Fibroblast of lung (primary cell): ENCODE data around the gene SLC2A14. TPM values are rescaled to one million over a fixed set of nuclear protein-coding genes. Genes with fewer than 3 reads are reported as not detected.
"Not testable (repeated sequence)": the region's sequence is repeated elsewhere in the genome, so short reads cannot be mapped to it uniquely, and the experiment has no call there.

Source experiments
- DNase-seq, 2 donors: peaks; one replicate each; pipeline versions ENCODE4 v3.0.0 to v3.0.0-alpha.2; 2010; ENCODE audit warnings: low read depth in 2 of 2
- H2AFZ ChIP-seq: 2 replicates; pipeline ENCODE4 v1.5.1; 2012; ENCODE audit warnings: low read length, control low read depth, inconsistent platforms
- H3K27ac ChIP-seq: 2 replicates; pipeline ENCODE4 v1.5.1; 2011; ENCODE audit warnings: low read length, control low read depth; ENCODE audit not compliant: insufficient read depth
- H3K27me3 ChIP-seq: 2 replicates; pipeline ENCODE4 v1.5.1; 2011; ENCODE audit warnings: mild to moderate bottlenecking, low read length; ENCODE audit not compliant: control insufficient read depth, insufficient read depth
- H3K36me3 ChIP-seq: 2 replicates; pipeline ENCODE4 v1.5.1; 2011; ENCODE audit warnings: low read length; ENCODE audit not compliant: control insufficient read depth, insufficient read depth
- H3K4me1 ChIP-seq: 2 replicates; pipeline ENCODE4 v1.5.1; 2011; ENCODE audit warnings: low read length; ENCODE audit not compliant: control insufficient read depth, insufficient read depth; ENCODE audit errors: extremely low read depth
- H3K4me2 ChIP-seq: 2 replicates; pipeline ENCODE4 v1.5.1; 2011; ENCODE audit warnings: low read length, control low read depth; ENCODE audit not compliant: insufficient read depth; ENCODE audit errors: extremely low read depth
- H3K4me3 ChIP-seq, 4 experiments: fragments of 200-600 bp in 1 of 4; sonication (generic) in 1 of 4; replicated peaks in 1 of 4; 2 replicates each; pipeline ENCODE4 v1.5.1; 2011 to 2016; ENCODE audit warnings: low read length in 4 of 4, low read depth in 3 of 4, mild to moderate bottlenecking in 3 of 4, control low read depth in 2 of 4, inconsistent platforms in 1 of 4, mixed read lengths in 1 of 4; ENCODE audit not compliant: insufficient read depth in 1 of 4; ENCODE audit errors: control extremely low read depth in 1 of 4
- H3K79me2 ChIP-seq: 2 replicates; pipeline ENCODE4 v1.5.1; 2012; ENCODE audit warnings: mild to moderate bottlenecking, low read length, inconsistent platforms; ENCODE audit not compliant: control insufficient read depth, insufficient read depth
- H3K9ac ChIP-seq: 2 replicates; pipeline ENCODE4 v1.5.1; 2011; ENCODE audit warnings: mild to moderate bottlenecking, low read length, control low read depth; ENCODE audit not compliant: insufficient read depth
- H3K9me3 ChIP-seq: 2 replicates; pipeline ENCODE4 v1.5.1; 2012; ENCODE audit warnings: low read depth, low read length; ENCODE audit not compliant: control insufficient read depth, insufficient read depth
- H4K20me1 ChIP-seq: 2 replicates; pipeline ENCODE4 v1.5.1; 2011; ENCODE audit warnings: low read length; ENCODE audit not compliant: control insufficient read depth, insufficient read depth; ENCODE audit errors: extremely low read depth
- EZH2 ChIP-seq: IDR thresholded peaks from 2 replicates; pipeline ENCODE4 v1.5.1; 2012; ENCODE audit warnings: low read length, control low read depth, mild to moderate bottlenecking; ENCODE audit errors: missing control alignments
- polyA plus RNA-seq, 2 donors: library from polyadenylated mRNA; depleted of rRNA in 1 of 2; stranded (reverse) in 1 of 2; unstranded in 1 of 2; fragments of >200 nt; gene quantifications; 2 replicates each; pipeline ENCODE4 v1.2.1, GENCODE V29; 2011 to 2012; ENCODE audit warnings: missing spikeins in 1 of 2
- total RNA-seq: library from RNA; depleted of rRNA; stranded (reverse); fragments of >200 nt; gene quantifications from 2 replicates; pipeline ENCODE4 v1.2.1, GENCODE V29; 2014
- TF ChIP-seq, protein P1 (sequence below), 2 donors: IDR thresholded peaks in 1 of 2; conservative IDR thresholded peaks in 1 of 2; 1 replicate in 1 of 2; 2 replicates in 1 of 2; pipeline ENCODE4 v1.5.1; 2011 to 2012; ENCODE audit warnings: low read length in 2 of 2, control low read depth in 1 of 2, inconsistent platforms in 1 of 2, low read depth in 1 of 2, mild to moderate bottlenecking in 1 of 2

The SLC2A14 gene
- total and polyA plus RNA-seq, 2 donors (not counting 1 experiment from before 2014, with no cell fraction given): 0.07 to 0.17 TPM

DNA sequence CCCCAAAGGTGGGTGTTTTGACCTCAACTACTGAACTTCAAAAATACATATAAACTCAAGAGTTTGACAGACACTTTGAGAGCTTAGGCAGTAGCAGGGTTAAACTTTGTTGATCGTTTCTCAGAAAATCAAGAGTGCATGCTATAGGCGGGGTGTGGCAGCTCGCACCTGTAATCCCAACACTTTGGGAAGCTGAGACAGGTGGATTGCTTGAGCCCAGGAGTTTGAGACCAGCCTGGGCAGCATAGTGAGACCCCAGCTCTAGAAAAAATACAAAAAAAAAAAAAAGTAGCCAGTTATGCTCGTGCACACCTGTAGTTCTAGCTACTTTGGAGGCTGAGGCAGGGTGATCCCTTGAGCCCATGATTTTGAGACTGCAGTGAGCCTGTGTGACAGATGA lies 71.3 kb downstream of the SLC2A14 start:
- no peaks in the 10 kb centered on the region for H3K27me3 ChIP-seq
- H3K9me3 ChIP-seq: no peaks in the 10 kb centered on the region
- no peaks in the 10 kb centered on the region for H4K20me1 ChIP-seq
- no peak overlapping the region for H2AFZ ChIP-seq
- H3K36me3 ChIP-seq: no peaks in the 10 kb centered on the region
- no peaks in the 10 kb centered on the region for H3K79me2 ChIP-seq
- no peak overlapping the region for H3K4me3 ChIP-seq
- H3K4me1 ChIP-seq: no peaks in the 10 kb centered on the region
- H3K9ac ChIP-seq: no peak overlapping the region
- TF ChIP-seq EZH2: no peak
- TF ChIP-seq, protein P1, sequence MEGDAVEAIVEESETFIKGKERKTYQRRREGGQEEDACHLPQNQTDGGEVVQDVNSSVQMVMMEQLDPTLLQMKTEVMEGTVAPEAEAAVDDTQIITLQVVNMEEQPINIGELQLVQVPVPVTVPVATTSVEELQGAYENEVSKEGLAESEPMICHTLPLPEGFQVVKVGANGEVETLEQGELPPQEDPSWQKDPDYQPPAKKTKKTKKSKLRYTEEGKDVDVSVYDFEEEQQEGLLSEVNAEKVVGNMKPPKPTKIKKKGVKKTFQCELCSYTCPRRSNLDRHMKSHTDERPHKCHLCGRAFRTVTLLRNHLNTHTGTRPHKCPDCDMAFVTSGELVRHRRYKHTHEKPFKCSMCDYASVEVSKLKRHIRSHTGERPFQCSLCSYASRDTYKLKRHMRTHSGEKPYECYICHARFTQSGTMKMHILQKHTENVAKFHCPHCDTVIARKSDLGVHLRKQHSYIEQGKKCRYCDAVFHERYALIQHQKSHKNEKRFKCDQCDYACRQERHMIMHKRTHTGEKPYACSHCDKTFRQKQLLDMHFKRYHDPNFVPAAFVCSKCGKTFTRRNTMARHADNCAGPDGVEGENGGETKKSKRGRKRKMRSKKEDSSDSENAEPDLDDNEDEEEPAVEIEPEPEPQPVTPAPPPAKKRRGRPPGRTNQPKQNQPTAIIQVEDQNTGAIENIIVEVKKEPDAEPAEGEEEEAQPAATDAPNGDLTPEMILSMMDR (conservative IDR thresholded peaks at IDR 0.05 in 1 of 2, IDR thresholded peaks at IDR 0.05 in 1 of 2; ENCODE audit: low read depth in 1 of 2, low read length in 2 of 2): no peak
- no peak for DNase-seq
- no peak overlapping the region for H3K27ac ChIP-seq
- no peak overlapping the region for H3K4me2 ChIP-seq

- not testable (repeated sequence) for H3K4me3 ChIP-seq, H2AFZ ChIP-seq, DNase-seq, H3K27me3 ChIP-seq, H3K36me3 ChIP-seq, H3K27ac ChIP-seq, H3K4me2 ChIP-seq, H3K79me2 ChIP-seq, H4K20me1 ChIP-seq, H3K9me3 ChIP-seq, H3K4me1 ChIP-seq, H3K9ac ChIP-seq
These were observed 73.9 kb downstream of the SLC2A14 start for GRCh38 chr12:7798750-7799308.

DNA sequence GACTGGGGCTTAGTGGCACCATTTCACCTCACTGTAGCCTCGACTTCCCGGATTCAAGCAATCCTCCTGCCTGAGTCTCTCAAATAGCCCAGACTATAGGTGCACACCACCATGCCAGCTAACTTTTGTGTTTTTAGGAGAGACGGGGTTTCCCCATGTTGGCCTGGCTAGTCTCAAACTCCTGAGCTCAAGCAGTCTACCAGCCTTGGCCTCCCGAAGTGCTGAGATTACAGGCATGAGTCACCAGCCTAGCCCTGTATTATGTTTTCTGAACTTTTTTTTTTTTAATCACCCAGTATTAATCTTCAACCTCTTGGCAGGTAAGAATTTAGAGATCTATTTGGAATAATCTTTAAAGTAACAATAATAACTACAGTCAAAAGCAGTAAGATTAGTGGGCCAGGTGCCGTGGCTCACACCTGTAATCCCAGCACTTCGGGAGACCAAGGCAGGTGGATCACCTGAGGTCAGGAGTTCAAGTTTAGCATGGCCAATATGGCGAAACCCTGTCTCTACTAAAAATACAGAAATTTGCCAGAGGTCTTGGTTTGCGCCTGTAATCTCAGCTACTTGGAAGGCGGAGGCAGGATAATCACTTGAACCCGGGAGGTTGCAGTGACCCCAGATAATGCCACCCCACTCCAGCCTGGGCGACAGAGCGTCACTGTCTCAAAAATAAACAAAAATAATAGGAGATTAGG lies 74.9 kb downstream of the SLC2A14 start:
- Histone ChIP-seq H3K27me3 (no peaks in the 10 kb centered on the region), H3K79me2 (no peaks in the 10 kb centered on the region), H3K9ac (no peak overlapping the region), H3K4me3 (no peak overlapping the region), H3K4me2 (no peak overlapping the region), H3K9me3 (no peaks in the 10 kb centered on the region), H4K20me1 (no peaks in the 10 kb centered on the region), H3K27ac (no peak overlapping the region), H2AFZ (no peak overlapping the region), H3K36me3 (no peaks in the 10 kb centered on the region), H3K4me1 (no peaks in the 10 kb centered on the region)
- TF ChIP-seq, protein P1 (conservative IDR thresholded peaks at IDR 0.05 in 1 of 2, IDR thresholded peaks at IDR 0.05 in 1 of 2; ENCODE audit: low read depth in 1 of 2, low read length in 2 of 2): no peak
- no peak for TF ChIP-seq EZH2
- peak in 1 of 2 donors; percentile 25 for DNase-seq

- H3K36me3 ChIP-seq, H3K4me1 ChIP-seq, H2AFZ ChIP-seq, H3K4me2 ChIP-seq, H3K4me3 ChIP-seq, H3K27ac ChIP-seq, H3K27me3 ChIP-seq, H4K20me1 ChIP-seq, H3K9ac ChIP-seq, DNase-seq, H3K9me3 ChIP-seq, H3K79me2 ChIP-seq: not testable (repeated sequence)
These were observed 75.4 kb downstream of the SLC2A14 start for GRCh38 chr12:7797269-7797668.
